ENCODE data around the gene C11orf24.
"Not testable (repeated sequence)": the region's sequence is repeated elsewhere in the genome, so short reads cannot be mapped to it uniquely, and the experiment has no call there.

C11orf24 gene

DNA sequence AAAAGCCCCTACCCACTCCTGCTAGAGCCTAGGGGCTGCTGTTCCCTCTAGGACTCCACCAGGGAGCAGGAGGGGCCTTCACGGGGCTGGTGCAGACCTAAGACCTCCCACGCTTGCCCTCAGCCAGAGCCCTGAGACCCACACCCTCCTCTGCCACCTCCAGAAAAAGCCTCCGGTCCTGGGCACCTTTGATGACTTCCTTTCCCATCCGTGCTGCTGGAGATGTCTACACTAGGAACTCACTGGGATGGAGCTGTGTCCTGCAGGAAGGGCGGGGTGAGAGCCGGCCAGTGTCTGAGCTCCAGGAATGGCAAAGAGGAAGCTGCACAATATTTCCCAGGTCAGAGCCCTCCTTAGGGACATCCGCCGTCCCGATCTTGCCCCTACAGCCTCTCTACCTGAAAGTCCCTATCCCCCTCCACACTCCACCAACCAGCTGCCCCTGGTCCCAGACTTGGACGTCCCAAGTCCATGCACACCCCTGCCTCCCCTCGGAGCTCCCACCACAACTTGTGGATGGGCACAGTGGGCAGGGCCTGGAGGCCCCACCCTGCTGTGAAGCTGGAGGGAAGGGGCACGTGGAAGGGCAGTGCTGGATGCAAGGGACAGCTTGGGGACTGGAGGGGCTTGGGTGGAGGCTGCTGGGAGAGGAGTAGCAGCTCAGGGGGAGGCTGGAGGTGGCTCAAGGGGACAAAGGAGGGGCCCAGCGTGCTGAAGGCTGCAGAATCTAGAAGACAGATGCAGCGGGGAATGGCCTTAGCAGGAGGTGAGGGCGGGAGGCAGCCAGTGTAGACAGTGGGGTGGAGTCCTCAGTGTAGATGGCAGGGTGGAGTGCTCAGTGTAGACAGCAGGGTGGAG is 27.1 kb upstream of the C11orf24 start:
- no peak for DNase-seq

GRCh38 chr11:68297812-68298658 is 26.3 kb upstream of the C11orf24 start:
- peak; percentile 70 for DNase-seq

DNA sequence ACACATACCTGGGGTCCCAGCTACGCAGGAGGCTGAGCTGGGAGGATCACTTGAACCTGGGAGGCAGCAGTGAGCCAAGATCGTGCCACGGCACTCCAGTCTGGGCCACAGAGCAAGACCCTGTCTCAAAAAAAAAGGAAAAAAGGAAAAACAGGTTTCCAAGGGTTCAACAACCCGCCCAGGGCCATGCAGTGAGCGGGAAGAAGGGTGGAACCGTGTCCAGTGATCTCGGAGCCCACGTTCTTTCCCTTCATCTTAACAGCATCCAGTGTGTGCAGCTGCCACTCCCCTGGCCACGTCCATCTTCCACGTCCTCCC is 25.7 kb upstream of the C11orf24 start:
- no peak for DNase-seq

- no peak for DNase-seq
Observed at GRCh38 chr11:68297052-68297378, 25.2 kb upstream of the C11orf24 start.

- no peak for DNase-seq
Observed at GRCh38 chr11:68296344-68297051, 24.7 kb upstream of the C11orf24 start.

DNA sequence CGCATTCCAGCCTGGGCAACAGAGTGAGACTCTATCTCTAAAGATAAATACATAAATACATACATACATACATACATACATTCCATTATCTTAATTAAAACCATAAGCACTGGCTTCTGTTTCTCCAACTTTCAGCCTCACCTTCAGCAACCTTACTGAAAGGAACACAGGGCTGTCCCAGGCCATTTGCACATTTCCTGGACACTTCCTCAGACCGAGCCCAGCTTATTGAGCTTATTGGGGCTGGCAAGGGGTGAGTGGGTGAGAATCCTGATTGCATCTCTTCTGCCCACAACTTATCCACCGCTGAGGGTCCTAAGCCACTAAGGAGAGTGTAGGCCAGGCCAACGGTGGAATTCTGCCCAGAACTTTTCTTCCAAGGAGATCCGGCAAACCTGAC is 24.2 kb upstream of the C11orf24 start:
- no peak for DNase-seq

DNA sequence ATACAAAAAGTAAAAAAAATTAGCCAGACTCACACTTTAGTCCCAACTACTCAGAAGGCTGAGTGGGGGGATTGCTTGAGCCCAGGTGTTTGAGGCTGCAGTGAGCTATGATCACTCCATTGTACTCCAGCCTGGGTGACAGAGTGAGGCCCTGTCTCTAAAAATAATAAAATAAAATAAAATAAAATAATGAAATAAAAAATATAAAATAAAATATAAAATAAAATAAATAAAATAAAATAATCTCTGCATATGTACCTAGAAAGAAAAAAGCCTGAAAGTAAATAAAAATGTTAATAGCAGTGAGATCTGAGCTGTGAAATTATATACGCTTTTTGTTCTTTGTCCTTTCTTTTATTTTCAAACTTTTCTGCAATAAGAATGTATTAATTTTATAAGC is 23.5 kb upstream of the C11orf24 start:
- no peak for DNase-seq

- DNase-seq: no peak
Observed at GRCh38 chr11:68293708-68294107, 21.9 kb upstream of the C11orf24 start.

- no peak for DNase-seq
Observed at GRCh38 chr11:68289456-68289855, 17.7 kb upstream of the C11orf24 start.

GRCh38 chr11:68287419-68287818 is 15.6 kb upstream of the C11orf24 start:
- DNase-seq: no peak

DNA sequence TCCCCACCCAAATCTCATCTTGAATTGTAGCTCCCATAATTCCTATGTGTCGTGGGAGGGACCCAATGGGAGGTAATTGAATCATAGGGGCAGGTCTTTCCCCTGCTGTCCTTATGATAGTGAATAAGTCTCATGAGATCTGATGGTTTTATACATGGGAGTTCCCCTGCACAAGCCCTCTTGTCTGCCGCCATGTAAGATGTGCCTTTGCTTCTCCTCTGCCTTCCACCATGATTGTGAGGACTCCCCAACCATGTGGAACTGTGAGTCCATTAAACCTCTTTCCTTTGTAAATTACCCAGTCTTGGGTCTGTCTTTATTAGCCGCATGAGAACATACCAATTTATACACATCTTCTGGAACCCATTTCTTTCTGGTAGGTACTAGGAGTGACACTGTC is 12.8 kb upstream of the C11orf24 start:
- DNase-seq: not testable (repeated sequence)

DNA sequence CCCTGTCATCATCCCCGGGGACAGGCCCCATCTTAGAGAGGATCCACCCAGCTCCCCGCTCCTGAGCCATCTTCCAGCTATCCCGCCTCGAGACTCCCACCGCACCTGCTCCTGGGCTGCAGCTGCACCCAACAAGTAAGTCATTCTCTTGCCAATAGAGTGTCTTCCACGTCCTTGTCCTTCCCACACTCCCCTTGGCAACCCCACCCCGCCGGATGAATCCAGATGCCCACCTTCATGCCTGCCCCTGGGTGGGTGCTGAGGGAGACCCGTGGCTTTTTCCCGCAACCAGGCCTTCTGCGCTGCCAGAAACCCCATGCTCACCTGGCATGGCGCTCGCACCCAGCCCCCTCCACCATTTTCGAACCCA is 11.1 kb upstream of the C11orf24 start:
- DNase-seq: no peak

GRCh38 chr11:68282141-68282860 is 10.5 kb upstream of the C11orf24 start:
- DNase-seq: no peak

DNA sequence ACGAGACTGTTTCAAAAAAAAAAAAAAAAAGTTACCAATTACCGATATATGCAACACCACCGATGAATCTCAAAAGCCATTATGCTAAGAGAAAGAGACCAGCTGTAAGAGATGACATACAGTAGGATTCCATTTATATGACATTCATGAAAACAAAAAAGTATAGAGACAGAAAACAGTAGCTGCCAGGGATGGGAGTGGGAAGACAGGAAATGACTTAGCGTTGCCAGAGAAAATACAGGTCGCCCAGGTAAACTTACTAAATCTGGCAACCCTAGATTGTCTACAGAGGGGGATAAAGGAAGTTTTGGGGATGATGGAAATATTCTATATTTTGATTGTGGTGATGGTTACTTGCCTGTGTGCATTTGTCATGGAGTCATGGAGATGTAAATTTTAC is 7.9 kb upstream of the C11orf24 start:
- DNase-seq: no peak

DNA sequence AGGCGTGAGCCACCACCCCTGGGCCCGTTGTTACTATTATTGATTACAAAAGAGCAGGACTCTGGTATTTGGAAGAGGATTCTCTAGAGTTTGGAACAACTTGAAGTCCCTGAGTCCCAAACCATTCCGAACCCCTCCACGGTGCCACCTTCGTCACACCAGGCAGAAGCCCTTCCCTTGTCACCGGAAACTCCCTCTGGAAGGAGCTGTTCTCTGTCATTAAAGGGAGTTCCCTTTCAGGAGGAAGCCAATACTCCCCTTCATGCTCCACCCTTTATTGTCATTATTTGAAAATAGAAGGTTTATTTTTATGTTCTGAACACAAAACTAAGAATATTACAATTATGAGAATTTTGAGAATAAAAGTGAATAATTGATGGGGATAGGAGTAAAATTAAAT is 5.1 kb upstream of the C11orf24 start:
- DNase-seq: no peak

DNA sequence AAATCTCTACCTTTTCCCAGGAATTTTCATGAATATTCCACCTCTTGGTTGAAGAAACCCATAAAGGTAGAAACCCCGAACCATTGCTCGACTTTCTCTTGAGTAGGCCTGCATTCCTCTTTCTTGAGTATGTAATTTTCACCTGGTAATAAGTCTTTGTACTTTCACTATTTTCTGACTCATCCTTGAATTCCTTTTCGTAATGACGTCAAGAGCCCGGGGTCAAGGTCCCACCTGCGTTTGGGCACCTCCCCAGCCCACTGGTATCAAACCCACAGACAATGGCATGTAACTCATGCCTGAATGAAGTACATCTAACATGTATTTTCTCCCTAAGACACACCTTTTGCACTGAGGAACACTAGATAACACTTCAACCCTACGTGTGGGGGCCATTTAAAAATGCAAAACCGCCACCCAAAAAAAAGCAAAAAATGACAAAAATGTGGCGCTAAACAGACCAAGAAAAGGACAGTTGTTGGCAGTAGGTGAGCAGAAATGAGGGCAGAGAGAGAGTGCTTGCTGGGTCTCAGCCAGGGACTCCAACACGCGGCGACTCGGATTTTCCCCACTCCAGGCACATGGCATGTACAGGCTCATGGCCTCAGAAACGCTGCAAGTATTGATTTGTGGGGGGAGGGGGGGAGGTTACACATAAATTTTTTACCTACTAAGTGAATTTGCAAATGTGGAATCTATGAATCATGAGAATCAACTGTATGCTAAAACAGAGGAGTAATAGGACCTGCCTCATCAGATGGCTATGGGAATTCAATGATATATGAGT is 4.1 kb upstream of the C11orf24 start:
- no peak for DNase-seq

DNA sequence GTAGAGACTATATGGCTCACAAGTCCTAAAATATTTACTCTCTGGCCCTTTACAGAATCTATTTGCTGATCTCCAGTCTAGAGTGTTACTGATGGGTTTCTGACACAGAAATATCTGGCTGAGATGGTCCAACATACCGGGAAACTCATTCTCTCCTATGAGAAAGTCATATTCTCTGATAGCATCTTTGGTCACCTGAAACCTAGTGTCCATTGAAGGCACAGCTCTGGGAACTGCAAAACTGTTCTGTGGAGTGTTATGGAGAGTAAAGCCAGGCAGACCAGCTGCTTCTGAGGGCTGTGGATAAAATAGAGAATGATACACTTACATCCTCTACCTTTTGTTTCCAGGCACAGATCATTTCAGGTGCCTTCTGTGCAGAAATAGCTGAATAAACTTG is 2.5 kb upstream of the C11orf24 start:
- no peak for DNase-seq

GRCh38 chr11:68273026-68273738 is 1.4 kb upstream of the C11orf24 start:
- DNase-seq: no peak

GRCh38 chr11:68271023-68271780 is 571 bp downstream of the C11orf24 start:
- DNase-seq: peak; percentile 81

DNA sequence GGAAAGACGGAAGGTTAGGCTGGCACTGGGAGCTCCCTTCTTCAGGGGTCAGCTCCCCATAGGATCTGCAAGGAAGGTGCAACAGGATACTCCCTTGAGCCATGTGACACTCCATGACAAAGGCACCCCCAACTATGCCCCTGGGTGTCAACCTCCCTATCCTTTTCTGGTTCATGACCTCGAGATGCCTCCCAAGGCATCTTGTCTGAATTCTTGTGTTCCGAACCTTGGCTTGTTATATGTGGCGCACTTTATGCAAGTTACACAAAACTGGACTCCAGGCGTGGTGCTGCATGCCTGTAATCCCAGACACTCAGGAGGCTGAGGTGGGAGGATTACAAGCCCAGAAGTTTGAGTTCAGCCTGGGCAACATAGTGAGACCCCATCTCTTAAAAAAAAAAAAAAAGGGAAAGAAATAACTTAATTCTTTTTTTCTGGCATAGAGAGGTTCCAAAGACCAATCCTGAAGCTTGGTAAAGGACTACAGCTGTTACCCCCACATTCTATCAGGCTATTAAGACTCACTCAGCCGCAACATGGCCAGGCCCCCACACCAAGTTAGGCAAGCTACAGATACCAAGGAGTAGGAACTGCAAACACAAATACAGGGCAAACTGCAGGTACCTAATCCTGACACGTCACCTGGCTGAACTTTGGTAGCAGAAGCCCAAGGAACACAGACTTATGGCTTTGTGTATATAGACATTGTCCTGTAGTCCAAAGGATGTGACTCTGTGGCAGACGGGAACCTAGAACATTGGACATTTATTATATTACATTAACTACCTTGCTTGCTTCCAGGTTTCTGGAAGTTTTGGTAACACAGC is 1.4 kb downstream of the C11orf24 start:
- DNase-seq: no peak
